GM10266 (cell line): Measurements from ENCODE around the gene INPP5A.

Experiments used
- DNase-seq: peaks from one replicate; pipeline ENCODE4 v3.0.0; 2012; ENCODE audit errors: extremely low spot score
- CTCF ChIP-seq: IDR thresholded peaks from 2 replicates; pipeline ENCODE4 v1.5.1; 2012; ENCODE audit warnings: mild to moderate bottlenecking, low read depth; ENCODE audit not compliant: control insufficient read depth, insufficient read depth; ENCODE audit errors: missing control alignments

Gene INPP5A

GRCh38 chr10:132616170-132616995 lies 78.8 kb downstream of the INPP5A start:
- DNase-seq, result peak; percentile 30
- no peak for TF ChIP-seq CTCF

GRCh38 chr10:132616996-132617736 lies 79.6 kb downstream of the INPP5A start:
- TF ChIP-seq CTCF, result no peak
- no peak for DNase-seq

GRCh38 chr10:132617737-132618052 lies 80.1 kb downstream of the INPP5A start:
- no peak for TF ChIP-seq CTCF
- no peak for DNase-seq

- TF ChIP-seq CTCF, result no peak
- no peak for DNase-seq
Observed at GRCh38 chr10:132618158-132618919, 80.8 kb downstream of the INPP5A start.

GRCh38 chr10:132619927-132620326 lies 82.3 kb downstream of the INPP5A start:
- TF ChIP-seq CTCF, result no peak
- no peak for DNase-seq

GRCh38 chr10:132624061-132624846 lies 86.7 kb downstream of the INPP5A start:
- no peak for DNase-seq
- no peak for TF ChIP-seq CTCF
